HepG2 (cell line): ENCODE results near the gene LRP10. TPM values are rescaled to one million over a fixed set of nuclear protein-coding genes. Genes with fewer than 3 reads are reported as not detected.

ENCODE experiments used
- GMEB2 ChIP-seq: IDR thresholded peaks from 2 replicates; pipeline ENCODE4 v1.6.1; 2016; ENCODE audit warnings: missing biosample characterization, missing genetic modification reagents, low read depth
- GTF3A ChIP-seq: sonication (generic); formaldehyde crosslinking; conservative IDR thresholded peaks from 2 replicates; pipeline ENCODE4 v1.4.0; 2020; ENCODE audit warnings: mild to moderate bottlenecking, missing genetic modification reagents
- HNF4A ChIP-seq: sonication (generic); formaldehyde crosslinking; IDR thresholded peaks from 2 replicates; pipeline ENCODE4 v1.4.0; 2020; ENCODE audit warnings: missing genetic modification reagents
- NFKB2 ChIP-seq: sonication (generic); formaldehyde crosslinking; IDR thresholded peaks from 2 replicates; pipeline ENCODE4 v1.4.0; 2020; ENCODE audit warnings: missing genetic modification reagents, borderline replicate concordance
- REST ChIP-seq, 2 experiments: IDR thresholded peaks; 2 replicates each; pipeline ENCODE4 v1.6.1; 2011 to 2012; ENCODE audit warnings: low read length in 2 of 2, borderline replicate concordance in 1 of 2, low read depth in 1 of 2, mild to moderate bottlenecking in 1 of 2, moderate library complexity in 1 of 2
- RFX1 ChIP-seq: fragments of 450-650 bp; IDR thresholded peaks from 2 replicates; pipeline ENCODE4 v1.6.1; 2017
- RFX3 ChIP-seq: IDR thresholded peaks from 2 replicates; pipeline ENCODE4 v1.6.1; 2016; ENCODE audit warnings: missing biosample characterization, missing genetic modification reagents
- RNF219 ChIP-seq: sonication (generic); formaldehyde crosslinking; IDR thresholded peaks from 2 replicates; pipeline ENCODE4 v1.5.0; 2020; ENCODE audit warnings: mild to moderate bottlenecking, missing genetic modification reagents
- TAF15 ChIP-seq: fragments of 200-400 bp; formaldehyde crosslinking; IDR thresholded peaks from one replicate; pipeline ENCODE4 v1.6.1; 2018; ENCODE audit warnings: mild to moderate bottlenecking, low read depth, low read length; ENCODE audit not compliant: poor library complexity, severe bottlenecking
- ZMYM4 ChIP-seq: sonication (generic); formaldehyde crosslinking; IDR thresholded peaks from 2 replicates; pipeline ENCODE4 v1.8.1; 2023; ENCODE audit warnings: mild to moderate bottlenecking, missing genetic modification reagents
- polyA plus RNA-seq, 8 experiments: library from polyadenylated mRNA; depleted of rRNA in 3 of 8; stranded (reverse) in 7 of 8; unstranded in 1 of 8; fragments of >200 nt; fragmentation: Illumina TruSeq in 4 of 8; extraction: Trizol in 4 of 8; gene quantifications; 2 replicates each; pipeline versions ENCODE4 v1.2.1 to v1.2.3, GENCODE V29; 2011 to 2016; ENCODE audit warnings: low read depth in 4 of 8, missing spikeins in 1 of 8, mixed read lengths in 1 of 8; ENCODE audit not compliant: insufficient read depth in 1 of 8
- total RNA-seq, 5 experiments: library from RNA; depleted of rRNA; stranded (reverse); fragments of >200 nt; fragmentation: Illumina TruSeq; extraction: Trizol; gene quantifications; 2 replicates each; pipeline ENCODE4 v1.2.3, GENCODE V29; 2016; ENCODE audit warnings: low read depth in 1 of 5
- TF ChIP-seq, protein P1 (sequence below): sonication (generic); formaldehyde crosslinking; IDR thresholded peaks from 2 replicates; pipeline ENCODE4 v1.5.1; 2020; ENCODE audit warnings: mild to moderate bottlenecking, missing genetic modification reagents, borderline replicate concordance
- TF ChIP-seq, protein P2 (sequence below): sonication (generic); formaldehyde crosslinking; IDR thresholded peaks from 2 replicates; pipeline ENCODE4 v1.5.1; 2020; ENCODE audit warnings: missing genetic modification reagents, mild to moderate bottlenecking, borderline replicate concordance

The LRP10 gene
- total and polyA plus RNA-seq, 2 of the 13 experiments (the other 11 are each of a cell fraction or from before 2014, with no cell fraction given): 16.9 to 45.2 TPM

DNA sequence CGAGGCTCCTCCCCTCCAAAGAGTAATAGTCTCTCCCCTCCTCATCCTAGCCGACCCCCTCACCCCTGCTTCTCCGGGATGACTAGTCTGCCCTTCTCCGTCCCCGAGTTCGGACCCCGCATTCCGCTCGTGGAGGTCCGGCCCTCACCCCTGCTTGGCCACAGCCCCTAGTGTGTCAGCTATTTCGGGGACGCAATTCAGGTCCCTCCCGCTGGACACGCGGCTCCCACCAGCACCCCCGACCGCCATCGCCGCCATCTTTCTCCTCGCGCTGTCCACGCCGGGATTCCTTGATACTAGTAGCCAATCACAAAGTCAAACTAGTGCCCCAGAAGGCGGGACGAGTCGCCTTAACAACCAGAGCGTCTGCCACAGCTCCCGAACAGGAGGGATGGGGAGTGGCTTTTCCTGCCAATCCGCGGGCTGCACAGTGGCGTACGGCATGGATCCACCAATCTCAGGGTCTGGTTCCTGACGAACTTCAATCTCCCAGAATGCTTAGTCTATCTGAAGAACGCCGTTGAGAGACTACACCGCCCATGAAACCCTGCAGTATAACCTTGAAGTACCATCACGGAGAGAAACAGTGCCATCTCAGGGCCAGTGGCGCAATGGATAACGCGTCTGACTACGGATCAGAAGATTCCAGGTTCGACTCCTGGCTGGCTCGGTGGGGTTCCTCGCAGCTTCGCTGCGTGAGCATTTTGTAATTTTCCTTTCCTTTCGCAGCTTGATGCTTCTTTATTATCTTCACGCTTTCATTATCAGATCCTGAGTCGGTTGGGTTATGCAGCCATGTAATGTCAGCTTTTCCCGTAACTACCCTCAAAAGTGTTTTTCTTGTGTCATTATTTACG, 57.8 kb downstream of the LRP10 start, which contains the start of gene PRMT5 (continued):
- TF ChIP-seq REST (IDR thresholded peaks at IDR 0.05; ENCODE audit: borderline replicate concordance in 1 of 2, low read depth in 1 of 2, low read length in 2 of 2) (peak in 1 of 2 experiments; percentile 77; a peak in 1 of 4 replicates), GTF3A (CRISPR knock-in tag) (peak; percentile 97), GMEB2 (peak; percentile 39), HNF4A (CRISPR knock-in tag) (peak; percentile 55), ZMYM4 (CRISPR knock-in tag) (peak; percentile 97), TAF15 (no peak), RNF219 (no peak), RFX3 (CRISPR knock-in tag) (peak; percentile 98), RFX1 (peak; percentile 100), NFKB2 (CRISPR knock-in tag) (peak; percentile 97)
- TF ChIP-seq, protein P1, sequence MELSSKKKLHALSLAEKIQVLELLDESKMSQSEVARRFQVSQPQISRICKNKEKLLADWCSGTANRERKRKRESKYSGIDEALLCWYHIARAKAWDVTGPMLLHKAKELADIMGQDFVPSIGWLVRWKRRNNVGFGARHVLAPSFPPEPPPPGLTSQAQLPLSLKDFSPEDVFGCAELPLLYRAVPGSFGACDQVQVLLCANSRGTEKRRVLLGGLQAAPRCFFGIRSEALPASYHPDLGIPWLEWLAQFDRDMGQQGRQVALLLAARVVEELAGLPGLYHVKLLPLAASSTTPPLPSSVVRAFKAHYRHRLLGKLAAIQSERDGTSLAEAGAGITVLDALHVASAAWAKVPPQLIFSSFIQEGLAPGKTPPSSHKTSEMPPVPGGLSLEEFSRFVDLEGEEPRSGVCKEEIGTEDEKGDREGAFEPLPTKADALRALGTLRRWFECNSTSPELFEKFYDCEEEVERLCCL (CRISPR knock-in tag): peak; percentile 96; the same call in 1 of the 2 replicates
- TF ChIP-seq, protein P2, sequence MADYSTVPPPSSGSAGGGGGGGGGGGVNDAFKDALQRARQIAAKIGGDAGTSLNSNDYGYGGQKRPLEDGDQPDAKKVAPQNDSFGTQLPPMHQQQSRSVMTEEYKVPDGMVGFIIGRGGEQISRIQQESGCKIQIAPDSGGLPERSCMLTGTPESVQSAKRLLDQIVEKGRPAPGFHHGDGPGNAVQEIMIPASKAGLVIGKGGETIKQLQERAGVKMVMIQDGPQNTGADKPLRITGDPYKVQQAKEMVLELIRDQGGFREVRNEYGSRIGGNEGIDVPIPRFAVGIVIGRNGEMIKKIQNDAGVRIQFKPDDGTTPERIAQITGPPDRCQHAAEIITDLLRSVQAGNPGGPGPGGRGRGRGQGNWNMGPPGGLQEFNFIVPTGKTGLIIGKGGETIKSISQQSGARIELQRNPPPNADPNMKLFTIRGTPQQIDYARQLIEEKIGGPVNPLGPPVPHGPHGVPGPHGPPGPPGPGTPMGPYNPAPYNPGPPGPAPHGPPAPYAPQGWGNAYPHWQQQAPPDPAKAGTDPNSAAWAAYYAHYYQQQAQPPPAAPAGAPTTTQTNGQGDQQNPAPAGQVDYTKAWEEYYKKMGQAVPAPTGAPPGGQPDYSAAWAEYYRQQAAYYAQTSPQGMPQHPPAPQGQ: 0 out of 2 replicates have a peak, but pooled peaks have one; percentile 79
